Keratinocyte (primary cell): ENCODE measurements around the gene KYNU. TPM values are rescaled to one million over a fixed set of nuclear protein-coding genes. Genes with fewer than 3 reads are reported as not detected.
"Not testable (repeated sequence)": the region's sequence is repeated elsewhere in the genome, so short reads cannot be mapped to it uniquely, and the experiment has no call there.

Source experiments
- DNase-seq: peaks from one replicate; pipeline ENCODE4 v3.0.0-alpha.2; 2011; ENCODE audit warnings: low read depth, missing footprints, low spot score
- FAIRE-seq: peaks from 2 replicates; lab custom pipeline; 2011; peaks lifted over from hg19 to GRCh38; lab: Jason Lieb, UNC
- H2AFZ ChIP-seq: 2 replicates; pipeline ENCODE4 v1.6.0; 2012; ENCODE audit warnings: low read length, control low read depth, inconsistent platforms; ENCODE audit not compliant: control insufficient read depth
- H3K27ac ChIP-seq: 2 replicates; pipeline ENCODE4 v1.5.1; 2011; ENCODE audit warnings: low read length; ENCODE audit not compliant: control insufficient read depth, insufficient read depth
- H3K27me3 ChIP-seq: 3 replicates; pipeline ENCODE4 v1.6.0; 2011; ENCODE audit warnings: low read length; ENCODE audit not compliant: control insufficient read depth, insufficient read depth; ENCODE audit errors: extremely low read depth
- H3K36me3 ChIP-seq, 2 experiments: 2 replicates in 1 of 2; 3 replicates in 1 of 2; pipeline ENCODE4 v1.5.1; 2011; ENCODE audit warnings: low read length in 2 of 2, mild to moderate bottlenecking in 1 of 2; ENCODE audit not compliant: control insufficient read depth in 2 of 2, insufficient read depth in 2 of 2; ENCODE audit errors: extremely low read depth in 1 of 2
- H3K4me1 ChIP-seq: 3 replicates; pipeline ENCODE4 v1.5.1; 2011; ENCODE audit warnings: low read length; ENCODE audit not compliant: control insufficient read depth, insufficient read depth; ENCODE audit errors: extremely low read depth
- H3K4me2 ChIP-seq: 3 replicates; pipeline ENCODE4 v1.6.0; 2011; ENCODE audit warnings: low read depth, low read length; ENCODE audit not compliant: control insufficient read depth, insufficient read depth; ENCODE audit errors: extremely low read depth
- H3K4me3 ChIP-seq, 3 experiments: fragments of 200-600 bp in 1 of 3; sonication (generic) in 1 of 3; 2 replicates in 2 of 3; 3 replicates in 1 of 3; pipeline ENCODE4 v1.5.1; 2011 to 2016; ENCODE audit warnings: low read length in 3 of 3, mild to moderate bottlenecking in 3 of 3, control low read depth in 2 of 3, inconsistent platforms in 1 of 3, low read depth in 1 of 3, mixed read lengths in 1 of 3, mixed run types in 1 of 3, moderate library complexity in 1 of 3; ENCODE audit not compliant: control insufficient read depth in 2 of 3, insufficient read depth in 2 of 3; ENCODE audit errors: extremely low read depth in 1 of 3
- H3K79me2 ChIP-seq: 2 replicates; pipeline ENCODE4 v1.6.0; 2012; ENCODE audit warnings: low read length; ENCODE audit not compliant: control insufficient read depth, insufficient read depth
- H3K9ac ChIP-seq: 3 replicates; pipeline ENCODE4 v1.6.0; 2011; ENCODE audit warnings: low read length; ENCODE audit not compliant: control insufficient read depth, insufficient read depth; ENCODE audit errors: extremely low read depth
- H3K9me1 ChIP-seq: 3 replicates; pipeline ENCODE4 v1.6.0; 2011; ENCODE audit warnings: low read length; ENCODE audit not compliant: control insufficient read depth, insufficient read depth; ENCODE audit errors: extremely low read depth
- H3K9me3 ChIP-seq: 2 replicates; pipeline ENCODE4 v1.5.1; 2012; ENCODE audit warnings: low read depth, low read length; ENCODE audit not compliant: control insufficient read depth
- H4K20me1 ChIP-seq: 3 replicates; pipeline ENCODE4 v1.6.0; 2011; ENCODE audit warnings: low read length; ENCODE audit not compliant: control insufficient read depth, insufficient read depth; ENCODE audit errors: extremely low read depth
- CTCF ChIP-seq, 3 experiments: IDR thresholded peaks in 1 of 3; conservative IDR thresholded peaks in 1 of 3; optimal IDR thresholded peaks in 1 of 3; 2 replicates in 2 of 3; 3 replicates in 1 of 3; pipeline versions ENCODE3 to v1.5.1; 2011; ENCODE audit warnings: low read length in 3 of 3, mild to moderate bottlenecking in 3 of 3, moderate library complexity in 2 of 3, control low read depth in 1 of 3, inconsistent platforms in 1 of 3; ENCODE audit not compliant: insufficient read depth in 2 of 3; ENCODE audit errors: extremely low read depth in 1 of 3
- EZH2 ChIP-seq: IDR thresholded peaks from one replicate; pipeline ENCODE4 v1.6.1; 2012; ENCODE audit warnings: inconsistent platforms, mild to moderate bottlenecking, low read length, moderate library complexity
- dilution Hi-C: fragments of 300-500 bp; cut with MboI; formaldehyde crosslinking; loops from one replicate; pipeline ENCODE4 v1.7.0; 2020; ENCODE audit warnings: low sequenced_read_pairs; ENCODE audit not compliant: extremely low pct_ligation_motif_present
- polyA plus RNA-seq, 5 experiments: library from polyadenylated mRNA; depleted of rRNA in 3 of 5; stranded (reverse) in 3 of 5; stranded (forward) in 1 of 5; unstranded in 1 of 5; fragments of >200 nt; gene quantifications; 1 replicate in 1 of 5; 2 replicates in 3 of 5; 3 replicates in 1 of 5; pipeline versions ENCODE4 v1.2.1 to v1.2.3, GENCODE V29; 2011 to 2012; ENCODE audit warnings: missing spikeins in 2 of 5, low read depth in 1 of 5, low replicate concordance in 1 of 5

Gene KYNU
- polyA plus RNA-seq, 1 donor (not counting 4 experiments of a cell fraction or from before 2014, with no cell fraction given), result 3.9 TPM

- Histone ChIP-seq H2AFZ (no peak overlapping the region), H3K79me2 (no peaks in the 10 kb centered on the region), H3K27ac (no peak overlapping the region), H3K9me3 (no peaks in the 10 kb centered on the region), H3K4me1 (peaks cover 19% of the 10 kb centered on the region), H3K9me1 (no peaks in the 10 kb centered on the region), H3K4me3 (no peak overlapping the region), H3K4me2 (no peak overlapping the region), H3K36me3 (no peaks in the 10 kb centered on the region), H3K9ac (no peak overlapping the region), H4K20me1 (no peaks in the 10 kb centered on the region), H3K27me3 (no peaks in the 10 kb centered on the region)
- TF ChIP-seq CTCF (optimal IDR thresholded peaks at IDR 0.05 in 1 of 3, IDR thresholded peaks at IDR 0.05 in 1 of 3, conservative IDR thresholded peaks at IDR 0.05 in 1 of 3; ENCODE audit: extremely low read depth in 1 of 3, insufficient read depth in 2 of 3, low read length in 3 of 3), result no peak
- TF ChIP-seq EZH2, result no peak
- dilution Hi-C loops, result no loop called here
- no peak for DNase-seq
- no peak for FAIRE-seq
Measured at GRCh38 chr2:142862847-142863246, 14.6 kb upstream of the KYNU start.

GRCh38 chr2:142863485-142863961 is 13.9 kb upstream of the KYNU start:
- no peaks in the 10 kb centered on the region for H3K79me2 ChIP-seq
- H3K4me2 ChIP-seq, result no peak overlapping the region
- DNase-seq (no peak), FAIRE-seq (no peak)
- dilution Hi-C loops, result no loop called here
- H3K27ac ChIP-seq, result no peak overlapping the region
- peak overlapping the region; percentile 11 for H2AFZ ChIP-seq
- H3K4me3 ChIP-seq, result no peak overlapping the region
- H3K4me1 ChIP-seq, result peaks cover 22% of the 10 kb centered on the region
- H3K36me3 ChIP-seq, result no peaks in the 10 kb centered on the region
- no peaks in the 10 kb centered on the region for H4K20me1 ChIP-seq
- H3K9me3 ChIP-seq, result no peaks in the 10 kb centered on the region
- no peak overlapping the region for H3K9ac ChIP-seq
- TF ChIP-seq EZH2 (no peak), CTCF (optimal IDR thresholded peaks at IDR 0.05 in 1 of 3, IDR thresholded peaks at IDR 0.05 in 1 of 3, conservative IDR thresholded peaks at IDR 0.05 in 1 of 3; ENCODE audit: extremely low read depth in 1 of 3, insufficient read depth in 2 of 3, low read length in 3 of 3) (no peak)
- H3K27me3 ChIP-seq, result no peaks in the 10 kb centered on the region
- H3K9me1 ChIP-seq, result no peaks in the 10 kb centered on the region

- H3K36me3 ChIP-seq, H3K27ac ChIP-seq, H3K79me2 ChIP-seq, H3K9me1 ChIP-seq, DNase-seq, H3K4me3 ChIP-seq, H4K20me1 ChIP-seq, H3K9me3 ChIP-seq, H2AFZ ChIP-seq, dilution Hi-C loops, FAIRE-seq, H3K27me3 ChIP-seq, H3K4me2 ChIP-seq, H3K9ac ChIP-seq: not testable (repeated sequence)
- H3K4me1 ChIP-seq, result peaks cover 27% of the 10 kb centered on the region
Measured at GRCh38 chr2:142864605-142865004, 12.9 kb upstream of the KYNU start.
